HG02571 (cell line): ENCODE results near the gene MOV10L1.
"Not testable (repeated sequence)": the region's sequence is repeated elsewhere in the genome, so short reads cannot be mapped to it uniquely, and the experiment has no call there.

Experiments used
- ATAC-seq: cut with Tn5 transposase; IDR thresholded peaks from one replicate; pipeline ENCODE4 v1.9.1; 2021; ENCODE audit warnings: mild to moderate bottlenecking, moderate library complexity; ENCODE audit not compliant: unreplicated experiment

The MOV10L1 gene

GRCh38 chr22:50151571-50152537 is 62.0 kb downstream of the MOV10L1 start:
- ATAC-seq = no peak

- no peak for ATAC-seq
Measured at GRCh38 chr22:50153056-50153755, 63.4 kb downstream of the MOV10L1 start.

GRCh38 chr22:50153756-50154140 is 63.9 kb downstream of the MOV10L1 start:
- ATAC-seq = no peak

GRCh38 chr22:50157709-50158375 is 68.0 kb downstream of the MOV10L1 start:
- ATAC-seq = no peak

- ATAC-seq = no peak
Measured at GRCh38 chr22:50160947-50161346, 71.1 kb downstream of the MOV10L1 start.

- ATAC-seq = no peak
Measured at GRCh38 chr22:50161508-50162390, 71.9 kb downstream of the MOV10L1 start.

GRCh38 chr22:50162391-50162956 is 72.7 kb downstream of the MOV10L1 start:
- no peak for ATAC-seq

- ATAC-seq = no peak
Measured at GRCh38 chr22:50165436-50166123, 75.8 kb downstream of the MOV10L1 start.

GRCh38 chr22:50167689-50168489 is 78.1 kb downstream of the MOV10L1 start:
- no peak for ATAC-seq

GRCh38 chr22:50168490-50169180 is 78.8 kb downstream of the MOV10L1 start:
- ATAC-seq = not testable (repeated sequence)

- ATAC-seq = no peak
Measured at GRCh38 chr22:50169181-50169759, 79.5 kb downstream of the MOV10L1 start.

- no peak for ATAC-seq
Measured at GRCh38 chr22:50169774-50170341, 80.1 kb downstream of the MOV10L1 start.

GRCh38 chr22:50170453-50171318 is 80.9 kb downstream of the MOV10L1 start, which contains the start of gene PANX2:
PANX2 (plus strand) TSS chr22:50170731; CDS start chr22:50170731, 0 bp downstream.
- no peak for ATAC-seq

GRCh38 chr22:50171319-50171964 is 81.6 kb downstream of the MOV10L1 start:
- ATAC-seq = no peak

- ATAC-seq = no peak
Measured at GRCh38 chr22:50171965-50172421, 82.2 kb downstream of the MOV10L1 start.
